ENCODE measurements around the gene FHOD3. TPM values are rescaled to one million over a fixed set of nuclear protein-coding genes. Genes with fewer than 3 reads are reported as not detected.

FHOD3 gene
- total RNA-seq, 1 donor from 2014 or later = 5.9 TPM

DNA sequence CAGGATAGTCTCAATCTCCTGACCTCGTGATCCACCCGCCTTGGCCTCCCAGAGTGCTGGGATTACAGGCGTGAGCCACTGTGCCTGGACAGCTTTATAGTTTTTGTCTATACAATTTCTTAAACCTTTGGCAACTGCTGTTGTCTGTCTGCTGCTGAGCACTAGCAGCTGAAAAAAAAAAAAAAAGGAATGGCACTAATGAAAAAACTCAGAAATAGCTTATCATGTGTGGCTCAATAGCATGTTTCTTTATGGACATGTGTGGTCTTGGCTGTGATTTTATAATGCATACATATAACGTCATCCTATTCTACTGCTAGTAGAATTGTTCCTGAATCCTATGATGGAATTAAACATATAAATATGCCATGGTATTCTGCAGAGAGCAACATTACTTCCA lies 300.1 kb downstream of the FHOD3 start:
- Histone ChIP-seq H3K4me3 (ENCODE audit: insufficient read depth, low read depth, low read length) (no peak overlapping the region), H3K36me3 (ENCODE audit: insufficient read depth, low read length) (no peaks in the 10 kb centered on the region), H3K79me2 (ENCODE audit: insufficient read depth, low read length) (no peaks in the 10 kb centered on the region), H3K27me3 (ENCODE audit: insufficient read depth, low read length) (no peaks in the 10 kb centered on the region), H3K9me3 (ENCODE audit: insufficient read depth, low read depth, low read length) (no peaks in the 10 kb centered on the region), H3K4me2 (ENCODE audit: low read length) (no peak overlapping the region), H3K27ac (ENCODE audit: low read depth, low read length) (no peak overlapping the region), H3K4me1 (ENCODE audit: insufficient read depth, low read length) (peaks cover 7% of the 10 kb centered on the region), H3K9ac (ENCODE audit: low read length) (no peak overlapping the region), H2AFZ (ENCODE audit: low read depth, low read length) (no peak overlapping the region), H4K20me1 (ENCODE audit: insufficient read depth, low read length) (no peaks in the 10 kb centered on the region)
- H3K9me3 Mint-ChIP-seq (ENCODE audit: unreplicated experiment) = peaks cover 3% of the 10 kb centered on the region
- H3K4me1 Mint-ChIP-seq (ENCODE audit: low read depth, unreplicated experiment) = peaks cover 2% of the 10 kb centered on the region
- H3K4me3 Mint-ChIP-seq (ENCODE audit: unreplicated experiment) = no peak overlapping the region
- FAIRE-seq (no peak), DNase-seq (ENCODE audit: low read depth) (no peak)
- peaks cover 6% of the 10 kb centered on the region for H3K27me3 Mint-ChIP-seq (ENCODE audit: low read depth, unreplicated experiment)
- TF ChIP-seq, protein P1, sequence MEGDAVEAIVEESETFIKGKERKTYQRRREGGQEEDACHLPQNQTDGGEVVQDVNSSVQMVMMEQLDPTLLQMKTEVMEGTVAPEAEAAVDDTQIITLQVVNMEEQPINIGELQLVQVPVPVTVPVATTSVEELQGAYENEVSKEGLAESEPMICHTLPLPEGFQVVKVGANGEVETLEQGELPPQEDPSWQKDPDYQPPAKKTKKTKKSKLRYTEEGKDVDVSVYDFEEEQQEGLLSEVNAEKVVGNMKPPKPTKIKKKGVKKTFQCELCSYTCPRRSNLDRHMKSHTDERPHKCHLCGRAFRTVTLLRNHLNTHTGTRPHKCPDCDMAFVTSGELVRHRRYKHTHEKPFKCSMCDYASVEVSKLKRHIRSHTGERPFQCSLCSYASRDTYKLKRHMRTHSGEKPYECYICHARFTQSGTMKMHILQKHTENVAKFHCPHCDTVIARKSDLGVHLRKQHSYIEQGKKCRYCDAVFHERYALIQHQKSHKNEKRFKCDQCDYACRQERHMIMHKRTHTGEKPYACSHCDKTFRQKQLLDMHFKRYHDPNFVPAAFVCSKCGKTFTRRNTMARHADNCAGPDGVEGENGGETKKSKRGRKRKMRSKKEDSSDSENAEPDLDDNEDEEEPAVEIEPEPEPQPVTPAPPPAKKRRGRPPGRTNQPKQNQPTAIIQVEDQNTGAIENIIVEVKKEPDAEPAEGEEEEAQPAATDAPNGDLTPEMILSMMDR (IDR thresholded peaks at IDR 0.05; ENCODE audit: insufficient read depth, low read depth, low read length) = no peak
- TF ChIP-seq EZH2 (IDR thresholded peaks at IDR 0.05; ENCODE audit: insufficient read depth, low read length) = no peak
- H3K27ac Mint-ChIP-seq (ENCODE audit: unreplicated experiment) = no peak overlapping the region
- H3K36me3 Mint-ChIP-seq (ENCODE audit: low read depth, unreplicated experiment) = peaks cover 3% of the 10 kb centered on the region

DNA sequence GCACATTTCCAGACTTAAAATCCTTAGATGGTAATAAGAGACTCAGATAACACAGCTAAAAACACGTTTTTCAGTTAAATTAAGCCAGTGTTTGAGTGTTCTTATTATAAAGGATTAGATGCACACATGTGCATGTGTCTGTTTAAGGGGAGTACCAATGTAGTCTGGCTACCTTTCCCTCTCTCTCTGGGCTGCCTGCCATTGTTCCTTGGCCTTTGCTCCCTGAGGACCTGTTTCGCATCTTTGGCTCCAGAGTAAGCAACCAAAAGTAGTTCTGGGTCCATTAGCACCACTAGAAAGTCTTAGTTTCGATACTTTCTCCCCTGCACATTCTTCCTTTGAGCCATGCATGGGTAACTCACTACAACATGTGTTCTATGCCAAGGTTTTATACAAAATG lies 303.0 kb downstream of the FHOD3 start:
- Histone ChIP-seq H3K27me3 (ENCODE audit: insufficient read depth, low read length) (no peaks in the 10 kb centered on the region), H2AFZ (ENCODE audit: low read depth, low read length) (no peak overlapping the region), H3K4me1 (ENCODE audit: insufficient read depth, low read length) (no peaks in the 10 kb centered on the region), H3K4me2 (ENCODE audit: low read length) (no peak overlapping the region), H3K36me3 (ENCODE audit: insufficient read depth, low read length) (no peaks in the 10 kb centered on the region), H3K9ac (ENCODE audit: low read length) (no peak overlapping the region), H3K79me2 (ENCODE audit: insufficient read depth, low read length) (no peaks in the 10 kb centered on the region), H4K20me1 (ENCODE audit: insufficient read depth, low read length) (no peaks in the 10 kb centered on the region), H3K9me3 (ENCODE audit: insufficient read depth, low read depth, low read length) (no peaks in the 10 kb centered on the region), H3K27ac (ENCODE audit: low read depth, low read length) (no peak overlapping the region), H3K4me3 (ENCODE audit: insufficient read depth, low read depth, low read length) (no peak overlapping the region)
- no peaks in the 10 kb centered on the region for H3K27me3 Mint-ChIP-seq (ENCODE audit: low read depth, unreplicated experiment)
- FAIRE-seq (no peak), DNase-seq (ENCODE audit: low read depth) (no peak)
- H3K9me3 Mint-ChIP-seq (ENCODE audit: unreplicated experiment) = no peaks in the 10 kb centered on the region
- H3K36me3 Mint-ChIP-seq (ENCODE audit: low read depth, unreplicated experiment) = peaks cover 2% of the 10 kb centered on the region
- no peak overlapping the region for H3K27ac Mint-ChIP-seq (ENCODE audit: unreplicated experiment)
- no peak for TF ChIP-seq EZH2 (IDR thresholded peaks at IDR 0.05; ENCODE audit: insufficient read depth, low read length)
- TF ChIP-seq, protein P1 (IDR thresholded peaks at IDR 0.05; ENCODE audit: insufficient read depth, low read depth, low read length) = no peak
- no peak overlapping the region for H3K4me3 Mint-ChIP-seq (ENCODE audit: unreplicated experiment)
- no peaks in the 10 kb centered on the region for H3K4me1 Mint-ChIP-seq (ENCODE audit: low read depth, unreplicated experiment)

DNA sequence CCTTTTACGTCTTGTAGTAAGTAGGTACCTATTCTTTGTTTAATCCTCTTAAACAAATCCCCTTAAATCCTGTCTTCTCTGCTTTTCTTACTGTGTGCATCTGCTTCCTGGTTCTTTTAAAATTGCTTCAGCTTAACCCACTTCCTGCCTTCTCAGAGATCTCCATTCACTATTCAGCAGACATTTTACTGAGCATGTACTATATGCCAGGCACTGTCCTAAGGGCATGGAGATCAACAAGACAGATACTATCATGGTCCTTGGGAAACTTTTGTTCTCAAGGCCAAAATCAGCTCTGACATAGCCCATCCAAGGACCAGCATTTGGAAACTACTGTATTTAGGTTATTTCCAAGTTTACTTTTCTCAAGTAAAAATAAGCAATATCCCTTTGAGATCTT lies 303.8 kb downstream of the FHOD3 start:
- no peak overlapping the region for H3K9ac ChIP-seq (ENCODE audit: low read length)
- no peaks in the 10 kb centered on the region for H3K27me3 ChIP-seq (ENCODE audit: insufficient read depth, low read length)
- H3K79me2 ChIP-seq (ENCODE audit: insufficient read depth, low read length) = no peaks in the 10 kb centered on the region
- Mint-ChIP-seq H3K36me3 (ENCODE audit: low read depth, unreplicated experiment) (peaks cover 2% of the 10 kb centered on the region), H3K9me3 (ENCODE audit: unreplicated experiment) (peaks cover 2% of the 10 kb centered on the region), H3K27ac (ENCODE audit: unreplicated experiment) (no peak overlapping the region), H3K4me3 (ENCODE audit: unreplicated experiment) (no peak overlapping the region), H3K27me3 (ENCODE audit: low read depth, unreplicated experiment) (no peaks in the 10 kb centered on the region), H3K4me1 (ENCODE audit: low read depth, unreplicated experiment) (no peaks in the 10 kb centered on the region)
- H3K9me3 ChIP-seq (ENCODE audit: insufficient read depth, low read depth, low read length) = no peaks in the 10 kb centered on the region
- no peak overlapping the region for H3K4me2 ChIP-seq (ENCODE audit: low read length)
- H3K4me1 ChIP-seq (ENCODE audit: insufficient read depth, low read length) = no peaks in the 10 kb centered on the region
- H4K20me1 ChIP-seq (ENCODE audit: insufficient read depth, low read length) = no peaks in the 10 kb centered on the region
- H3K27ac ChIP-seq (ENCODE audit: low read depth, low read length) = no peak overlapping the region
- no peak for DNase-seq (ENCODE audit: low read depth)
- no peak overlapping the region for H2AFZ ChIP-seq (ENCODE audit: low read depth, low read length)
- TF ChIP-seq EZH2 (IDR thresholded peaks at IDR 0.05; ENCODE audit: insufficient read depth, low read length) = no peak
- no peak for FAIRE-seq
- no peak overlapping the region for H3K4me3 ChIP-seq (ENCODE audit: insufficient read depth, low read depth, low read length)
- no peaks in the 10 kb centered on the region for H3K36me3 ChIP-seq (ENCODE audit: insufficient read depth, low read length)
